Stimulated activated CD4-positive, alpha-beta T cell treated with anti-CD3 and anti-CD28 coated beads, Interleukin-1b, Interleukin-23, amount 100 ng/mL, for 48 hours (primary cell): ENCODE results near the gene GSTM3.
"Not testable (repeated sequence)": the region's sequence is repeated elsewhere in the genome, so short reads cannot be mapped to it uniquely, and the experiment has no call there.

ENCODE experiments used
- DNase-seq: peaks from one replicate; pipeline ENCODE4 v3.0.0-alpha.2; 2020

Gene GSTM3

GRCh38 chr1:109726007-109726406, 14.8 kb downstream of the GSTM3 start:
- no peak for DNase-seq

GRCh38 chr1:109725510-109725909, 15.3 kb downstream of the GSTM3 start:
- no peak for DNase-seq

GRCh38 chr1:109724933-109725332, 15.9 kb downstream of the GSTM3 start:
- no peak for DNase-seq

GRCh38 chr1:109722908-109723691, 17.7 kb downstream of the GSTM3 start:
- DNase-seq, result no peak

- no peak for DNase-seq
Observed at GRCh38 chr1:109721971-109722370, 18.9 kb downstream of the GSTM3 start.

- DNase-seq, result no peak
Observed at GRCh38 chr1:109721042-109721441, 19.8 kb downstream of the GSTM3 start.

- no peak for DNase-seq
Observed at GRCh38 chr1:109719337-109719837, 21.5 kb downstream of the GSTM3 start.

- DNase-seq, result no peak
Observed at GRCh38 chr1:109718495-109718894, 22.3 kb downstream of the GSTM3 start.

- DNase-seq, result no peak
Observed at GRCh38 chr1:109717729-109718128, 23.1 kb downstream of the GSTM3 start.

- DNase-seq, result no peak
Observed at GRCh38 chr1:109716570-109717090, 24.2 kb downstream of the GSTM3 start.

- DNase-seq, result no peak
Observed at GRCh38 chr1:109716121-109716520, 24.7 kb downstream of the GSTM3 start.

- no peak for DNase-seq
Observed at GRCh38 chr1:109714661-109715372, 26.0 kb downstream of the GSTM3 start.

- DNase-seq, result no peak
Observed at GRCh38 chr1:109713636-109714035, 27.2 kb downstream of the GSTM3 start.

- DNase-seq, result no peak
Observed at GRCh38 chr1:109712321-109712864, 28.4 kb downstream of the GSTM3 start.

- not testable (repeated sequence) for DNase-seq
Observed at GRCh38 chr1:109711593-109712320, 29.1 kb downstream of the GSTM3 start, which contains the start of gene GSTM5. Gene GSTM5, plus strand, starts transcription at chr1:109712251. Its CDS starts 62 bp downstream, at chr1:109712313.

GRCh38 chr1:109709822-109710221, 31.0 kb downstream of the GSTM3 start:
- DNase-seq, result not testable (repeated sequence)

- not testable (repeated sequence) for DNase-seq
Observed at GRCh38 chr1:109708949-109709348, 31.9 kb downstream of the GSTM3 start.

- no peak for DNase-seq
Observed at GRCh38 chr1:109705411-109705810, 35.4 kb downstream of the GSTM3 start.

GRCh38 chr1:109704173-109704572, 36.7 kb downstream of the GSTM3 start:
- no peak for DNase-seq

GRCh38 chr1:109702940-109703339, 37.9 kb downstream of the GSTM3 start:
- not testable (repeated sequence) for DNase-seq

GRCh38 chr1:109697861-109698260, 43.0 kb downstream of the GSTM3 start:
- DNase-seq, result not testable (repeated sequence)

GRCh38 chr1:109697066-109697465, 43.8 kb downstream of the GSTM3 start:
- DNase-seq, result no peak

- not testable (repeated sequence) for DNase-seq
Observed at GRCh38 chr1:109695138-109695537, 45.7 kb downstream of the GSTM3 start.
